ENCODE results near the gene MVK. TPM values are rescaled to one million over a fixed set of nuclear protein-coding genes. Genes with fewer than 3 reads are reported as not detected.

Gene MVK
- total and polyA plus RNA-seq, 2 experiments from 2014 or later = 6.7 to 11.8 TPM

- no peaks in the 10 kb centered on the region for H3K27me3 ChIP-seq (replicated peaks; ENCODE audit: insufficient read depth)
- no peak overlapping the region for H3K27ac ChIP-seq
- in situ Hi-C loops (cut with MboI) = no loop called here
- no peaks in the 10 kb centered on the region for H3K9me2 ChIP-seq (ENCODE audit: insufficient read depth)
- H4K20me1 ChIP-seq (ENCODE audit: insufficient read depth) = no peaks in the 10 kb centered on the region
- H3F3A ChIP-seq (ENCODE audit: insufficient read depth) = 0 out of 2 replicates have a peak, but pooled peaks cover 5% of the 10 kb centered on the region
- DNase-seq = peak; percentile 58
- no peaks in the 10 kb centered on the region for H3K36me3 ChIP-seq (ENCODE audit: low read depth)
- TF ChIP-seq EZH2phosphoT487 (IDR thresholded peaks at IDR 0.05; ENCODE audit: insufficient read depth, low read depth) (no peak), EZH2 (IDR thresholded peaks at IDR 0.05; ENCODE audit: insufficient read depth, poor library complexity, severe bottlenecking) (no peak)
- 44 to 48% methylated on average over 2 of the region's 2 CpGs for WGBS, 2 experiments (ENCODE audit: low coverage in 1 of 2, low lambda C conversion rate in 2 of 2, missing lambda C conversion rate in 2 of 2)
- no peaks in the 10 kb centered on the region for H3K9me3 ChIP-seq (ENCODE audit: low read depth)
- H3K4me1 ChIP-seq (ENCODE audit: insufficient read depth) = peaks cover 24% of the 10 kb centered on the region
- no peaks in the 10 kb centered on the region for H3K79me2 ChIP-seq (ENCODE audit: insufficient read depth)
- H3K9ac ChIP-seq = no peak overlapping the region
- no peak overlapping the region for H3K4me2 ChIP-seq (ENCODE audit: unreplicated experiment)
- no peak overlapping the region for H3K4me3 ChIP-seq
- no peak overlapping the region for H2AFZ ChIP-seq
These were observed 31.6 kb upstream of the MVK start for GRCh38 chr12:109542014-109542413.

GRCh38 chr12:109542876-109543275 is 30.7 kb upstream of the MVK start:
- no peaks in the 10 kb centered on the region for H3K9me3 ChIP-seq (ENCODE audit: low read depth)
- H3K4me3 ChIP-seq = no peak overlapping the region
- 0 out of 2 replicates have a peak, but pooled peaks cover 5% of the 10 kb centered on the region for H3F3A ChIP-seq (ENCODE audit: insufficient read depth)
- in situ Hi-C loops (cut with MboI) = no loop called here
- no peaks in the 10 kb centered on the region for H3K27me3 ChIP-seq (replicated peaks; ENCODE audit: insufficient read depth)
- H2AFZ ChIP-seq = no peak overlapping the region
- H3K4me1 ChIP-seq (ENCODE audit: insufficient read depth) = peaks cover 24% of the 10 kb centered on the region
- DNase-seq = no peak
- TF ChIP-seq EZH2phosphoT487 (IDR thresholded peaks at IDR 0.05; ENCODE audit: insufficient read depth, low read depth) = no peak
- TF ChIP-seq EZH2 (IDR thresholded peaks at IDR 0.05; ENCODE audit: insufficient read depth, poor library complexity, severe bottlenecking) = no peak
- H4K20me1 ChIP-seq (ENCODE audit: insufficient read depth) = no peaks in the 10 kb centered on the region
- 84 to 88% methylated on average over 6 of the region's 6 CpGs for WGBS, 2 experiments (ENCODE audit: low coverage in 1 of 2, low lambda C conversion rate in 2 of 2, missing lambda C conversion rate in 2 of 2)
- no peak overlapping the region for H3K4me2 ChIP-seq (ENCODE audit: unreplicated experiment)
- no peaks in the 10 kb centered on the region for H3K79me2 ChIP-seq (ENCODE audit: insufficient read depth)
- H3K9me2 ChIP-seq (ENCODE audit: insufficient read depth) = no peaks in the 10 kb centered on the region
- no peak overlapping the region for H3K27ac ChIP-seq
- no peak overlapping the region for H3K9ac ChIP-seq
- no peaks in the 10 kb centered on the region for H3K36me3 ChIP-seq (ENCODE audit: low read depth)

DNA sequence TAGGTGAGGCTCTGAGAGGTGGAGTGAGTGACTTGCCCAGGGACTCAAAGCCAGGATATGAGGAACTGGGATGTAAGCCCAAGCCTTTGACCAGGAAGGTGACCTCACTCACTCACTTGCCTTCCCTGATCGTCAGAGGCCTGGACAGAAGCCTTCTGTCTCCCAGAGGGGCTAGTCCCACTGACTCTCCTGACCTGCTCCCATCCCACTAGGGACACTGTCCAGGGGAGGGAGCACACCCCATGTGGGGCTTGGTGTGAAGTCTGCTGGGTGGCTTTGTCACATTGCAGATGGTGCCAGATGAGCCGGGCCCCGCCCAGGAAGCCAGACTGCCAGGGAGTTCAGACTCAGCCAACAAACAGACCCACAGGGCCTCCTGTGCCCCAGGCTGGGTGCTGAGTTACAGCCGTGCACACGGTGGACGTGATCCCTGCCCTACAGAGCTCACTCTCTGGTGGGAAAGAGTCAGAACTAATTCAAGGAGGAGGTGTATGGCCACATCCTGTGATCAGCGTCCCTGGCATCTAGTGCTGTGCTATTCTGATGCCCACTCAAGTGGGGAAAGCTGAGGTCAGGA is 28.6 kb upstream of the MVK start:
- peak; percentile 68 for DNase-seq

DNA sequence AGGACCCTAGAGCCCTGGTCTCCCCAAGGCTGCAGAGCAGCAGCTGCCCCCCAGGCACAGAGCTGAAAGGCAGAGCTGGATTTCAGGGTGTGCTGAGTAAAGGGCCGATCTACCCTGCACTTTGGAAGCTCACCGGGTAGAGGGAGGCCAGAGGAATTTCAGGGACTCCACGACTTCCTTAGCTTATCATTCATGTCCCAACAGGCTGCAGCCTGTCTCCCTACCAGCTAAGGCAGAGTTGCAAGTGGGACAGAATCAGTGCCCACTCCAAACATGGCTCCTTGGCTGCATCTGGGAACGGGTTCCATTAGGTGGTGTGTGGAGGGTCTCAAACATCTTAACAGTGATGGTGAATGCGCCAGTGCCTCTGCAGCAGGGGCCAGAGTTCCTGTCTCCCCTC is 27.8 kb upstream of the MVK start:
- peaks cover 21% of the 10 kb centered on the region for H3K27me3 ChIP-seq (replicated peaks; ENCODE audit: insufficient read depth)
- H3K79me2 ChIP-seq (ENCODE audit: insufficient read depth) = no peaks in the 10 kb centered on the region
- peaks cover 17% of the 10 kb centered on the region for H3K4me1 ChIP-seq (ENCODE audit: insufficient read depth)
- no peak overlapping the region for H3K4me2 ChIP-seq (ENCODE audit: unreplicated experiment)
- H3K27ac ChIP-seq = no peak overlapping the region
- no peak overlapping the region for H2AFZ ChIP-seq
- H3K4me3 ChIP-seq = no peak overlapping the region
- WGBS, 2 experiments (ENCODE audit: low coverage in 1 of 2, low lambda C conversion rate in 2 of 2, missing lambda C conversion rate in 2 of 2) = 57 to 60% methylated on average over 5 of the region's 5 CpGs
- H3K9me3 ChIP-seq (ENCODE audit: low read depth) = no peaks in the 10 kb centered on the region
- H3K36me3 ChIP-seq (ENCODE audit: low read depth) = no peaks in the 10 kb centered on the region
- no peak for TF ChIP-seq EZH2phosphoT487 (IDR thresholded peaks at IDR 0.05; ENCODE audit: insufficient read depth, low read depth)
- TF ChIP-seq EZH2 (IDR thresholded peaks at IDR 0.05; ENCODE audit: insufficient read depth, poor library complexity, severe bottlenecking) = no peak
- H3F3A ChIP-seq (ENCODE audit: insufficient read depth) = 0 out of 2 replicates have a peak, but pooled peaks cover 5% of the 10 kb centered on the region
- in situ Hi-C loops (cut with MboI) = no loop called here
- DNase-seq = no peak
- no peaks in the 10 kb centered on the region for H3K9me2 ChIP-seq (ENCODE audit: insufficient read depth)
- H4K20me1 ChIP-seq (ENCODE audit: insufficient read depth) = no peaks in the 10 kb centered on the region
- 0 out of 2 replicates have a peak overlapping the region, but pooled peaks have one; percentile 8 for H3K9ac ChIP-seq

More for the DNA sequence above, 28.6 kb upstream of the MVK start:
- in situ Hi-C loops (cut with MboI) = no loop called here
- peak overlapping the region; percentile 36 for H3K27ac ChIP-seq
- no peaks in the 10 kb centered on the region for H4K20me1 ChIP-seq (ENCODE audit: insufficient read depth)
- no peaks in the 10 kb centered on the region for H3K9me3 ChIP-seq (ENCODE audit: low read depth)
- H3K4me2 ChIP-seq (ENCODE audit: unreplicated experiment) = peak overlapping the region; percentile 24
- no peaks in the 10 kb centered on the region for H3K9me2 ChIP-seq (ENCODE audit: insufficient read depth)
- H3K36me3 ChIP-seq (ENCODE audit: low read depth) = no peaks in the 10 kb centered on the region
- H3K4me3 ChIP-seq = no peak overlapping the region
- TF ChIP-seq EZH2phosphoT487 (IDR thresholded peaks at IDR 0.05; ENCODE audit: insufficient read depth, low read depth) (no peak), EZH2 (IDR thresholded peaks at IDR 0.05; ENCODE audit: insufficient read depth, poor library complexity, severe bottlenecking) (no peak)
- H3K27me3 ChIP-seq (replicated peaks; ENCODE audit: insufficient read depth) = peaks cover 15% of the 10 kb centered on the region
- H3K9ac ChIP-seq = 0 out of 2 replicates have a peak overlapping the region, but pooled peaks have one; percentile 8
- H3K79me2 ChIP-seq (ENCODE audit: insufficient read depth) = no peaks in the 10 kb centered on the region
- H2AFZ ChIP-seq = peak overlapping the region; percentile 34
- WGBS, 2 experiments (ENCODE audit: low coverage in 1 of 2, low lambda C conversion rate in 2 of 2, missing lambda C conversion rate in 2 of 2) = 23 to 25% methylated on average over 7 of the region's 7 CpGs
- H3K4me1 ChIP-seq (ENCODE audit: insufficient read depth) = peaks cover 17% of the 10 kb centered on the region
- H3F3A ChIP-seq (ENCODE audit: insufficient read depth) = 0 out of 2 replicates have a peak, but pooled peaks cover 5% of the 10 kb centered on the region

All from GM23248 (cell line).